Stimulated activated CD8-positive, alpha-beta memory T cell treated with anti-CD3 and anti-CD28 coated beads, Interleukin-7, amount 100 ng/mL, for 48 hours (primary cell): ENCODE results near the gene CYP27A1.

Experiments used
- DNase-seq, 2 donors: peaks; one replicate each; pipeline ENCODE4 v3.0.0-alpha.2; 2020; ENCODE audit warnings: low read depth in 1 of 2; ENCODE audit errors: extremely low read depth in 1 of 2

CYP27A1 gene

DNA sequence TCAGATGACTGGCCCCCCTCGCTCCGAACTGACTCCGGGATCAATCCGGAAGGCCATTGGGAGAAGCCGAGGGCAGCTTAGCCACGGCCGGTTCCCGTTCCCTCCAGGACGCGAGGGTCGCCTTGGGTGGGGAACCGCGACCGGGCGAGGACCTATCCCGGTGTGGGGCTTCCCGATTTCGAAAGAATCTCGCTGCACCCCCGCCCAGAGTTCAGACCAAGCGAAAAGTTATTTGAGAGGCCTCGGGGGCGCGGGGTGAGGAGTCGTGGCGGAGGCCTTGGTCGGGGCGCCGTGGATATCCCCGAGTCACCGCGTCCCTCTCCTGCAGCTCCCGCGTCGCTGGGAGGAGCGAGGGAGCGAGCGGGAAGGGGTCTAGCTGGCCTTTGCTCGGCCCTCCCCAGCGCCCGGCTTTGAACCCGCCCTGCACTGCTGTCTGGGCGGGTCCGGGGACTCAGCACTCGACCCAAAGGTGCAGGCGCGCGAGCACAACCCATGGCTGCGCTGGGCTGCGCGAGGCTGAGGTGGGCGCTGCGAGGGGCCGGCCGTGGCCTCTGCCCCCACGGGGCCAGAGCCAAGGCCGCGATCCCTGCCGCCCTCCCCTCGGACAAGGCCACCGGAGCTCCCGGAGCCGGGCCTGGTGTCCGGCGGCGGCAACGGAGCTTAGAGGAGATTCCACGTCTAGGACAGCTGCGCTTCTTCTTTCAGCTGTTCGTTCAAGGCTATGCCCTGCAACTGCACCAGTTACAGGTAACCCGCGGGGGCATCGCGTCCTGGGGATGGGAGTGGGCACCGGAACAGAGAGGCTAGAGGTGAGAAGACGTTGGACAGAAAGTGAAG lies at the start of gene CYP27A1:
TSS of gene CYP27A1 (plus strand) at position 457 of the 837 bp plus-strand sequence. CDS start at position 493, 36 bp downstream.
- no peak for DNase-seq

DNA sequence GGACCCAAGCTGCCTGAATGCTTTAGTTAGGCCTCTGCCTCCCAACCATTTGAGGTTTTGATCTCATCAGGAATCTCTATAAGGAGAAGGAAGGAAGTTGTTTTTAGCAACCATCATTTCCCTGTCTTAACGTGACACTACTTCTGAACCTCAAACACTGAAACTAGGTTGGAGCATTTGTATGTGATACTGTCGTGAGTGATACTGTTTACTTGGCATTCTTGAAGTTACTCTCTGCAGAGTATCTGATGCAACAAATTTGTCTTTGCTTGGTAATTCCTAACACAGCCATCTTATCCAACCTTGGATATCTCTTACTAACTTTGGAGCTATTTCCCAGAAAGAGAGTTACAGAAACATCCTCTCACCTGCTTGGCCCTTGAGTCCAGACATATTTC lies 49.2 kb upstream of the CYP27A1 start:
- DNase-seq: no peak

DNA sequence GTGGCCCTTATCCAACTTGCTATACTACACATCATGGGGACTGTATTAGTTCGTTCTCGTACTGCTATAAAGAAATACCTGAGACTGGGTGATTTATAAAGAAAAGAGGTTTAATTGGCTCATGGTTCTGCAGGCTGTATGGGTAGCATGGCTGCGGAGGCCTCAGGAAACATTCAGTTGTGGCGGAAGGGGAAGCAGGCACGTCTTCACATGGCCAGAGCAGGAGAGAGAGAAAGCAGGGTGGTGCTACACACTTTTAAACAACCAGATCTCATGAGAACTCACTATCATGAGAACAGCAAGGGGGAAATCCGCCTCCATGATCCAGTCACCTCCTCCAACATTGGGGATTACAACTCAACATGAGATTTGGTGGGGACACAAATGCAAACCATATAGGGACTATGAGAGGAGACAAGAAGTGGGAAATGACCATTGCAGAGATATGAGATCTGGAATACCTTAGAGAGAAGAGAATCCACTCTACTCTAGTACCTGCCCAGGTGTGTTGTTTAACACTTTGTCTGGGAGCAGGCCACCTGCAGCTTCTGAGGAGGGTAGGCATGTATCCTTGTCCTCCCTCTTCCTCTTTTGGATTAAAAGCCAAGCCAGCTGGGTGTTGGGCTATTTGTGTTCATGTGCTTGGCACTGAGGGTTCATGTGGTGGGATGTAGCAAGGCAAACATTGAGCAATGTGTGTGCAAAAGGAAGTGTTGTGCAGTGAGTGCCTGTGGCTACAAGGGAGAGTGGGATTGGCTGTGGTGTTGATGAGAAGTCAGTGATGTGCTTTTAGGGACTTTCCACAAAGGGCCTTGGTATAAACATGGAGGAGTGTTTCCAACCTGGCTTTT lies 48.6 kb upstream of the CYP27A1 start:
- DNase-seq: peak in 1 of 2 donors; percentile 25

DNA sequence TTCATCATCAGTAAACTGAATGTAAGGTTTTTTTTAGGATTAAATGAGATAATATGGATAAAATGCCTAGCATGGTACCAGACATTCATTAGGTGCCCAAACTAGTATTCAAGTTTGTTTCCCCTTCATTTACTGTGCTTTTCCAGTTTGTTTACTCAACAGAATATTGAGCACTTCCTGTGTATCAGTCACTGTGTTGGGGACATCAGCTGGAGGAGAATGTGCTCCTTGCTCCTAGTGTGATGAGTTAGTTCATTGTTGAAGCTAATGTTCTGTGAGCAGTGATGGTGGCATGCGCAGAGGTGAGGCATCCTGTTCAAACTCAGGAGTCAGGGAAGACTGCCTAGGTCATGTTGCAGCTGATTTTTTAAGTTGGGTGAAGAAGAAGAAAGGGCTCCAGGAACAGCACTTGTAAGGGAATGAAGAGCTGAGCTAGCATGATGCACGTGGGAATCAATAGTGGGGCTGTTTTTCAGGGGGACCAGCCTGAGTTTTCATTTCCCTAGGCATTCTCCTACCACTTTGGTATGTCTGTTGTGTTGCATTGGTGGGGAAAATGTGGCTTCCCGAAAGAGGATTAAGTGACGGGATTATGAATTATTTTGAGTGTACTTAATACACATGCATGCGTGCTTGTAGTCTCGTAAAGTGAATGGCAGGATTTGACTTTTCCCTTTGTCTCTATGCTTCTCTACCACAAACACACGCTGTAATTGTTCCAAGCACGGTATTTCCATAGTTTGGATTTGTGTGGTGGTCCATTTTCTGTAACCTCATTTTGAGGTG lies 47.6 kb upstream of the CYP27A1 start:
- no peak for DNase-seq

DNA sequence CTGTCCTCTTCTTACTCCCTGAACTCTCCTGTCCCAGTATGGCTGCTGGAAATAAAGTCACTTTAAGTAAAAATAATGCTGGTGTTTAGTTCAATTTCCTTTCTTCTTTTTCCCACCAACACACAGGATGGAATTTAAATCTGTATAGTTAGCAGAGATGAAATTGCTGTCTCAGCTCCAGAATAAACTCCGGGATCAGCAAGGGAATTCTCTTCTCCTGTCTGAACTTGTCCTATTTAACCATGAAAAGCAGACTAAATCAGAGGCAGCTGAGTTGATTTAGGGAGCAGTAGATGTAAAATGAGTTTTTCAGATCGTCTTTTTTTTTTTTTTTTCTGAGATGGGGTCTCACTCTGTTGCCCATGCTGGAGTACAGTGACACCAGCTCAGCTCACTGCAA lies 45.4 kb upstream of the CYP27A1 start:
- no peak for DNase-seq

DNA sequence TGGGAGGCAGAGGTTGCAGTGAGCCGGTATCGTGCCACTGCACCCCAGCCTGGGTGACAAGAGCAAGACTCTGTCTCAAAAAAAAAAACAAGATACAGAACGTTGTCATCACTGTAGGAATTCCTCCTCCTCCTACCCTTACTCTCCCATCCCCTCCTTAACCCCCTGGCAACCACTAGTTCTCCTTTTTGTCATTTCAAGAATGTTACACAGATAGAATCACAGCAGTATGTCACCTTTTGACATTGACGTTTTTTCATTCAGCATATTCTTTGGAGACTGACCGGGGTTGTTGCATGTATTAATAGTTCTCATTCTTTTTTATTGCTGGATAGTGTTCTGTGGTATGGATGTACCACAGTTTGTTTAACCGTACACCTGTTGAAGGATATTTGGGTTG lies 38.9 kb upstream of the CYP27A1 start:
- DNase-seq: no peak

DNA sequence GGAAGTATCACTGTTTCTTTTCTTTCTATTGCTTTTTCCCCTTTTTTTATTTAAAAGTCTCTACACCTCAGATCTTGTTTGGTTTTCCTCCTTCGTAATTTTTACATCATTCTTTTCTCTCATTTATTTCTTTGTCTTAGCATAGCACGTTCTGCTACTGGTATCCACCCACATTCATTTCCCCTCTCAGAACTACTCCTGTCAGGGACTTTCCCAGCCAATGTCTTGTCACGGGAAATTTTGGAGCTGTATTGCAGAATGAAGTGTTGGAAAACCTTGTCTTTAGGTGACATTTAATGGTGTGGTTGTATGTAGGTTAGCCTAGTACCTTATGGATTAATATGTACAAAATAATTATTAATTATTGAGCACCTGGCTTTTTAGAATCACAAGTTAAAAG lies 37.3 kb upstream of the CYP27A1 start:
- no peak for DNase-seq

DNA sequence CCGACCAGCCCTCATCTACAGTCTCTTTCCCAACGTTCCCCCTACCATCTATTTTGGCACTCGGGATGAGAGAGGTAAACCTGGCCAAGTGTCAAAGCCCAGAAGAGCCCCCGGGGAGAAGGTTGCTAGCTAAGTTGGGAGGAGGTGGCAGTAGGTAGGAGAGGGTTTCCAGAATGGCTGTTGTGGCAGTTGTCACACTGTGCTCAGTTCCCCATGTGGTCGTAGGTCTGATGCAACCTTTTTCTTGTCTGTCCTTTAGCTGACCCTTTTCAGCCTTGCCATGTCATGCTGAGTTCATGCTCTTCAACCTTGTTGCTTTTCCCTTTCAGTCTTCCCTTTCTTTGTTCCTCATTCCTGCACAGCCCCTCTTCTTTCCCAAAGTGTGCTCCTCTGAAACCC lies 36.8 kb upstream of the CYP27A1 start:
- DNase-seq: no peak

DNA sequence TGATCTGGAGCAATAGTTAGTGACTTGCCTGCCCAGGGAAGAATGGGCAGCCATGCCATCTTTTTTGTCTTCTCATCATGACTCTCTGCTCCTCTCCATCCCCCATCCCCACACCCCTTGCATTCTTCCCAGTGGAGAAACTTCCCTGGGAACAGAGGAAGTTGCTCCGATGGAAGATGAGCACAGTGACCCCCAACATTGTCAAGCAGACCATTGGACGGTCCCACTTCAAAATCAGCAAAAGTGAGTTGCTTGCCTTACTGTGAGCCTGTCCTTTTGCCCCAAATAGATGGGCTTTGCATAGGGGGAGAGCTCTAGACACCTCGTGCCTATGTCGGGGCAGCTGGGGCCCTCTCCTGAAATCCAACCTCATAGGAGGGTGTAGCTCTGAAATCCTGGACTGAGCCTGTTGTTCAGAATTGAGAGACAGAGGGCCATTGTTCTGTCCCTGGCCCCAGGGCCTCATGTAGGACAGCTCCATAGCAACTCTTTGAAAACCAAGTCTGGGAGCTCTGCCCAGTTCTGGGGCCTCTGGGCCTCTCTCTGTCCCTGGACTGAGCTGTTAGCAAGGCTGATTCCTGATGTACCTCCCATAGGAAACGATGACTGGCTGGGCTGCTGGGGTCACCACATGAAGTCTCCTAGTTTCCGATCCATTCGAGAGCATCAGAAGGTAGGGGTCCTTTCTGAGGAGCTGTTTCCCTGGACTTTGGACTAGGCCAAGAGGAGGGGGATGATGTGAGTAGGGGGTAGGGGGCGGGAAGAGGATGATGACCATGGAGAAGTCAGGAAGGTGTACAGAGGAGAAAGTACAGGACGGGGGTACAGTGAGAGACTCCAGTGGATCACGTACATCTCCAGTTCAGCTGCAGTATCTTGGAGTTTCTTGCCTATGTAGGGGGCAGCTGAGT lies 36.1 kb upstream of the CYP27A1 start:
- no peak for DNase-seq

DNA sequence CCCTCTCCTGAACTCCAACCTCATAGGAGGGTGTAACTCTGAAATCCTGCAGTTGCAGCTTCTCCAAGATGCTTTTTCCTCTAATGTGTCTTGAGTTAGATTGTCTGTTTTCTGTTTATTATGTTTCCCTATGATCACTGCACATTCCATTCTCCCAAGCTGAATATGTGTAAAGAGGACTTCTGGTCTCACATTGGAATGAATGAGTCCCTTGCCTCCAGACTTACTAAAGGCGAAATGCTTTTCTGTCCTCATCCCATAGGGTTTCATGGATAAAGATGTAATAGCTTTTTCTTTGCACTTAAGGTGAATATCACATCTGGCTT lies 35.5 kb upstream of the CYP27A1 start:
- DNase-seq: no peak

DNA sequence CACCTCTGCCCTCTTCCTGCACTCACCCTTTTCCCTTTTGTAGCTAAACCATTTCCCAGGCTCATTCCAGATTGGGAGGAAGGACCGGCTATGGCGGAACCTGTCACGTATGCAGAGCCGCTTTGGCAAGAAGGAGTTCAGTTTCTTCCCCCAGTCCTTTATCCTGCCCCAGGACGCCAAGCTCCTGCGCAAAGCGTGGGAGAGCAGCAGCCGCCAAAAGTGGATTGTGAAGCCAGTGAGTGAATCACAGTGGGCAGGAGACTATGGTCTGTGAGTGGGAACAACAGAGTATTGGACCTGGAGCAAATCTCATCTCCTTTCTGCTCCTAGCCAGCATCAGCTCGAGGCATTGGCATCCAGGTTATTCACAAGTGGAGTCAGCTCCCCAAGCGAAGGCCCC lies 35.0 kb upstream of the CYP27A1 start:
- DNase-seq: no peak

DNA sequence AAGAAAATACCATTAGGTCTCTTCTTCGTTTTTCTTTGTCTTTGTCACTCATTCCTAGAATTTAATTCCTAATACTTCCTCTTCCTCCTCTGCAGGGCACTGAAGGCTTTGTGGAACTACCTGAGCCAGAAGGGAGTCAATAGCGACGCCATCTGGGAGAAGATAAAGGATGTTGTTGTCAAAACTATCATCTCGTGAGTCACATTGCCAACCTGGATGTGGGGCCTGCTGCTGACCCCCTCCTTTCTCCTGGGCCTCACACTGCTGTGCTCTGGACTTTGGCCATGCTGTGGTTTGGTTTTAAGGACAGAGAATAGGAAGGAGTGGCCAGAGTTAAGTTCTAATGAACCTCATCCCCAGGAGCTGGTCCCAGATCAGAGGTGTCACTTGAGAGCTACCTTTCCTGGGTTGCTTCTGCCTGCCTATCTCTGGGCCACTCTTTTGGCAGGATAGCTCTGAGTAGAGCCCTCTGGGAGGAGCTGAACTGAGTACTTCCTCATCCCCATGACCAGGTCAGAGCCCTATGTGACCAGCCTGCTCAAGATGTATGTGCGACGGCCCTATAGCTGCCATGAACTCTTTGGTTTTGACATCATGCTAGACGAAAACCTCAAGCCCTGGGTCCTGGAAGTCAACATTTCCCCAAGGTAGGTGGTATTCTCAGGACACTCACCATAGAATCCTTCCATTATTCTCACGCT lies 33.1 kb upstream of the CYP27A1 start:
- no peak for DNase-seq

DNA sequence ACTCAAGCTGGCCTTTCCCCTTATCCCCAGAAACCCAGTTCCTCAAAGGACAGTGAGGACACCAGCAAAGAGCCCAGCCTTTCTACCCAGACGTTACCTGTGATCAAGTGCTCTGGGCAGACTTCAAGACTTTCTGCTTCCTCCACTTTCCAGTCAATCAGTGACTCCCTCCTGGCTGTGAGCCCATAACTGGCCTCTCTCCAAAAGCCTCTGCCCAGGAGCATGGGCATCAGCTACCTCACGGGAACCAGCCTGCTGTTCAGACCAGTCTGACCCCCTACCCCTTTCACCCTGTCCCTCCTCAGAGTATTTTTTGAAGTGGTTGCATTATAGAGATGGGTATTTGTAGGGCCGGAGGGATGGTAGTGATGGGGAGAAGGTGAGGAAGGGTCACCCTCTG lies 27.7 kb upstream of the CYP27A1 start:
- DNase-seq: no peak

DNA sequence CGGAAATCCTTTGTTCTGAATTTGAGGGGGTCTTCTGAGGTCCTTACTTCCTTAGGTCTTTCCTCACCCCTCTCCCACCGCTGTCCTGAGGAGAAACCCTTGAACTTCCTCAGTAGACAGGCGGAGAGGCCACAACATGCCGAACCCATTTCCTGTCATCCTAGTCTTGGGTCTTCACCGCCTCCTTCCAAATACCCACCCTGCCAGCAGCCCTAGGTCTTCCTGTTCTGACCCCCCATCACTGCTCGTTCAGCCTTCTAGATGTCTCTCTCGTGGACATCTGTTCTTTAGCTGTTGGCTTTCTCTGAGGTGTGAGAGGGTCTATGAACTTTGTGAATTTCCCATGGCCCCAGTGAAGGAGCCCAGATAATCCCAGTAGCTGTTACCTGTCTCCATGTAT lies 27.2 kb upstream of the CYP27A1 start:
- no peak for DNase-seq

DNA sequence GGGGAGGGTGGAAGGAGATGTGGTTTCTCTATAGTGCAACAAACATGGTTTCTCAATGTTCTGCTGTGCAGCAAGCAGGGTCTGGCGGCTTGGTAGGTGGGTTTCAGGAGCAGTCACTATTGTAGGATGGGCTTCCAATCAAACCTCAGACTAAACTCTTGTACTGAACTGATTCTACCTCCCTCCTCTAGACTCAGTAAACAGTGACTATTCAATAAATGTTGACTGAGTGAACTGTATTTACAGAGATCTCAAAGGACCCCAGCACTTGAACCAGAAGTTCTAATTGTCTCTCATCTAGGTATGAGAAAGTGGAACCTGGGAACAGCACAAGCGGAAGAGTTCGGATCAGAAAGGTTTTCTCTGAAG lies 26.8 kb upstream of the CYP27A1 start:
- DNase-seq: no peak

DNA sequence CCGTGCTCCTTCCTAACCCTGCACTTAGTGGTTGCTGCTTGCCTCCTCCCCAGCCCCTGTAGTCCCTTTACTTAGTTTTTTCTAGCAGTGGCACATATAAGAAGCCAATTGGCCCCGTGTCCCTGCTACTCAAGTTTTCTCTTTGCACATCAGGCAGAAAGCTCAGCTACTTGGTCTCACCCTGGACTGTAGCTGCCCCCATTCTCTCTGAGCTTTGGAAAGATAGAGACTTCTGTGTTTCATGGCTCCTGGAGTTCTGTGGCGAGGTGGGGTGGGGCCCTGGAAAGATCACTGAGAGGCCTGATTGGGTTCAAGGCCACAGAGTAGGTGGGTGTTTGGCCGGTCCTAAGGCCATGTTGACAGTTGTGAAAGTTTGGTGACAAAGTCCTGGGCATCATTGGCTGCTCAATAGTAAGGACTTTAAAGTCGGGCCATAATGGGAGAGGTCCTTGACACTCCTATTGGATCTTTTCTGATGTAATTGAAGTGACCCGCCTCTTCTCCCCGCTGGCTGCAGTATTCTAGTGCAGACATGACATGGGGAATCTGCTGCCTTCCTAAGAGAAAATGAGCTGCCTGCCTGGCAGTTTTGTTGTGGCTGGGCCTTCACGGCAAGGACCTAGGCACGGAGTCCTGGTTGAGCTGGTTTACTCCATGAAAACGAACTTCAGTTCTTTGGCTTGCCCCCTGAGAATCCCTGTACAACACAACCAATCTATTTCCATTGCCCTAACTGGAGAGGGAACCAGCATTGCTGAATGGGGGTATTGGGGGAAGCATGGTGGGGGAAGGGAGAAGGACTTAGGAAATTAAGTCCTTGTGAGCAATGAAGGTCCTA lies 26.2 kb upstream of the CYP27A1 start:
- DNase-seq: no peak

DNA sequence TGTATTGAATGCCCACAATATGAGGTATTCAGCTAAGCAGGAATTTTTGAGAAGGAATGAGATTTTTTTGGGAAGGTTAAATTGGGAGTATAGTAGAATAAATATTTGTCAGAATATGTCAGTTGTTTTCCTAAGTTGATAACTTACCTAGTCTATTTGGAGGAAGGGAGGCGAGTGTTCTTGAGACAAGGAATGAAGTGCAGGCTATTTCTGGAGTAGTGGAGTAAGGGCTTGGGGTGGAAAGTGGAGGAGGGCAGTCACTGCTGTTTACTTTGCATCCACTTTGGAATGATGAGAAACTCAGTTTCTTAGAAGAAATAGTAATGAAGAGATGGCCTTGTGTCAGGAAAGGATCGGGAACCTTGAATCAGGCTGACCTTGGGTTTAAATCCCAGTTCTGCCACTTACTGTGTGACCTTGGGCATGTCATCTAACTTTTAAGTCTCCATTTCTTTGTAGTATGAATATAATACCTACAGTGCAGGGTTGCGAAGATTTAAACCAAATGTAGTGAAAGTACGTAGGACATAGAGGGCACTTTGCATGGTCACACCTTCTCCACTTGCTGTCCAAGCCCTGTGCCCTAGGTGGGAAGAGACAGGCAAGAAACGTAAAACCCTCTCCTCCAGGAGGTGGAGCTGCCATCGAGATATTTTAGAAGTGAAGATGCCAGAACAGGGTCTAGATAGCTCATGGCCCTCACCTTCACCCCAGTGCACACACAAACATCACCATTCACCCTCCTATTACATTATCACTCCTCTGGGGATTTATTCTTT lies 25.2 kb upstream of the CYP27A1 start:
- no peak for DNase-seq

DNA sequence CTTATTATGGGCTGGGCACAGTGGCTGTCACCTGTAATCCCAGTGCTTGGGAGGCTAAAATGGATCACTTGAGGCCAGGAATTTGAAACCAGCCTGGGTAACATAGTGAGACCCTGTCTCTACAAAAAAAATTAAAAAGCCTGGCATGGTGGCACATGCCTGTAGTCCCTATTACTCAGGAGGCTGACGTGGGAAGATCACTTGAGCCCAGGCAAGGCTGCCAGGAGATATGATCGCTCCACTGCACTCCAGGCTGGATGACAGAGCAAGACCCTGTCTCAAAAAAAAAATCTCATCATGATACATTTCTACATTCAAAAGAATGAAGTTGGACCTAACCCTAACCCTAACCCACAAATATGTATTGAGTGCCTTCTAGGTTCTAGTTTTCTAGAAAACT lies 20.2 kb upstream of the CYP27A1 start:
- no peak for DNase-seq
